ENCODE results near the gene ENPP1.

Gene ENPP1

DNA sequence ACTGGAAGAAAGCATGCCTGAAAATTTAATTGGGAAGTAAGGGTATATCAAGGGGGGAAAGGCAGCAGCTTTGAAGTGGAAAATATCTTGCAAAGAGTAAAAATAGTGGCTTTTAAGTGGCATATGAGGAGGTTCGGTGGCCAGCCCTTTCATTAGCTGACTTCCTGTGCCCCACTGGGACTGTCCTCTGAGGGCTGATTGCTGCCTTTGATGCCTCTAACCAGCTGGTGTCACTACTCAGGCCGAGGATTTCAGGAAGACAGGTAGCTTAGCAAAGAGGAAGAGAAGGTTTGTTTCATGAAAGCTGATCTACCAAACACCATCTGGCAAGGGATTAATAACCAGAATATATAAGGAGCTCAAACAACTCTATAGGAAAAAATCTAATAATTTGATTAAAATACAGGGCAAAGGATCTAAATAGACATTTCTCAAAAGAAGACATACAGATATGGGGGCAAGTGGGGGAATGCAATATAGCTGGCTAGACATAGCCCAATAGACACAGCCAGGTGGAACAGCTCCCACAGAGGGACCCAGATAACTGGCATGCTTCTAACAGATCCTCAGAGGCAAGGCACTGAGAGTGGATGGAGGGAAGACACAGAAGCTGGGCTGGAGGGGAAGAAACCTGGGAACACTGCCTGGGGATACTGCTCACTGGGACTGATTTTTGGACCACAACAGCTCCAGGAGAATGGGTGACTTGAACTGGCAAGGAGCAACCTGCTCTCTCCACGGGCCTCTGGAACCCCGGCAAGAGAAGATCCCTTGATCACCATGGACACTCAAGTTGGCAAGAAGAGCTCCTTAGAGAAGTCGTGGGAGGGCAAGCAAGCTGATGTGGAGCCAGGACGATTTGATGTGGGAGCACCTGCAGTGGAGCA is 110.2 kb downstream of the ENPP1 start:
- DNase-seq: no peak

DNA sequence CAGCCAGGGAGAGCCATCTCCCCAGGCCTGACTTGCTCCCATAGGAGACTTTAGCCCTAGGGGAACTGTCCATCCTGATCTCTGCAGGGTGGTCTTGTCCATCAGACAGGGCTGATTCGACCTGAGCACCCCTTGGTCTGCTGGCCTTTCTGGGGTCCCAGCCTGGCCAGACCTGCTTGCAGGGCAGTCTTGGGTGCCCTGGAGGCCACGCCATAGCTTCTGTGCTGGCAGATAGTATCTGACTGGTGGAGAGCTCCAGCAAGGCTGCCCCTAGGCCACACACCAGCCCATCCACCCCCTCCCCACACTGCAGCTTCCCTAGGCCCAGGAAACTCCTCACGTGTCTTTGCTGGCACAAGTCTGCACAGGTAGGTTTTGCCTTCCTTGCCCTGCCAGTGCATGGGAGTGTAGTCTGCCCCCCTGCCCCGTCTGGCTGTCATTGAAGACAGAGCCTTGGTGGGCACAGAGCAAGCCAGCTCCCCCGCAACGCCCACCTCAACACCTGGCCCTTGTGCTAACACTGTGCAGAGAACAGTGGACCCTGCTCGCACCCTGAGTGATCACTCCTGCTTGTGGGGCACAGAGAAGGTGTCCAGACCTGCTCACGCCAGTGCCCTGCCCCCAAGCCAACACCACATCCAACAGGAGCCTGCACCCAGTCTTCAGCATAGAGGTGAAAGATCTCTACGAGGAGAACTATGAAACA is 111.0 kb downstream of the ENPP1 start:
- no peak for DNase-seq

DNA sequence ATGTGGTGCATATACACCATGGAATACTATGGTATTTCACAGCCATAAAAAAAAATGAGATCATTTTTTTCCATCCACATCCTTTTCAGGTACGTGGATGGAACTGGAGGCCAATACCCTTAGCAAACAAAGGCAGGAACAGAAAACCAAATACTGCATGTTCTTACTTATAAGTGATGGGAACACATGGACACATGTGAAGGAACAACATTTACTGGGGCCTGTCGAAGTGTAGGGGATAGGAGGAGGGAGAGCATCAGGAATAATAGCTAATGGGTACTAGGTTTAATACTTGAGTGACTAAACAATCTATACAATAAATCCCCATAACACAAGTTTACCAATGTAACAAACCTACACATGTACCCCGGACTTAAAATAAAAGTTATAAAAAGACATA is 112.8 kb downstream of the ENPP1 start:
- DNase-seq: no peak

DNA sequence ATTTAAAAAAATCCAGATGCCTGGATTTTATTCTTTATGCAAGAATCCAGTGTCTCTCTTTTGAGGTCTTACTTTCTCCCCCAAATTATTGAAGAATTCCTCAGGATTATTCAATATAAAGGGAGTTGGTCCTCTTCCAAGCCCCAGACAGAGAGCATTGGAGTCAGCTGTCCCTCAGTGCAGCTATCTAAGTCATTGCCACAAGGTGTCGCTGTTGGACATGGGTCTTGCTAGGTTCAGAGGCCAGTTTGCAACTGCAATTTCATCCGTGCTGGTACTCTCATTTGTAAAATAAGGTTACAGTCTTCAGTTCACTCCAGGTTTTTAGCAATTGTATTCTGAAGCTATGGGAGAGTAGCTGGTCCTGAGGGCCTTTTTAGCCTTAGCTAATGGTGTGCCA is 115.5 kb downstream of the ENPP1 start:
- no peak for DNase-seq

DNA sequence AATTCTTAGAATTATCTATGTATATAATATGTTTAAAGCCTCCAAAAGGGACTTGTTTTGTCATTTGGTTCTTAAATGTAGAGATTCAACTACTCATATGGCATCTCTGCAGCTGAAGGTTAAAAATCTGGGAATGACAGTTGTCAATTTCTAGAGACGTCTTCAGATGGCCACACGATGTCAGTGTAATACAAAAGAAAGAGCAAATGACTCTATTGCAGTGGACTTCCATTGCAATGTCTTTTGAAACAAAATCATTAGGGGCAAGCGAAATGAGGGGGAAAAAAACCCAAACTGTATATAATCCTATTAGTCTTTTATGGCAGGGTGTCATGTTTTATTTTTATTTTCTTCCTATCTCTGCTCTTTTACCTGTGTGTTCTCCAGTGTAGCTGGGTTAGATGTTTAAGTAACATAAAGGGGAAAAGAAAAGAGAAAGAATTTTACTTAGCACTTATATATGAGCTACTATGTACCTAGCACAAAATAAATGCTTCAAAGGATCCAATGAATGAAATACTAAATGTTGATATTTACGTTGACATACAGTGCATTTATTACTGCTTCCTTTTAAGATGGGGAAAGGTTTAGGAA is 117.2 kb downstream of the ENPP1 start:
- DNase-seq: no peak

DNA sequence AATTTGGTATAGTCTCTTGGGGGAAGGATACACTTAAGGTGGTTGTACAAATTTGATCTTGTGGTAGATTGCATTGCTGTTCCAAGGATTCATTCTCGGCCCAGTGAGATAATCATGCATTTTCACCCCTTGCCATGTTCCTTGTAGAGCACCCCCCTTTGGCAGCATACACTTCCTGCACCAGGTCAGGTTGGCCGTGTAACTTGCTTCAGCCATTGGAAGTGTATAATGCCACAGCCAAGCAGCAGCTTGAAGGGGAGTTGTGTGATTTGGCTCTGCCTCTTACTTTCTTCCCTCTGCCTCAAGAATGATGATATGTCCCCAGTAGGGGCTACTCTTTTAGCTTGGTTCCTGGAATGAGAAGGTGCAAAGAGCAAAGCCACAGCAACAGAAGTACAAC is 121.4 kb downstream of the ENPP1 start:
- no peak for DNase-seq

DNA sequence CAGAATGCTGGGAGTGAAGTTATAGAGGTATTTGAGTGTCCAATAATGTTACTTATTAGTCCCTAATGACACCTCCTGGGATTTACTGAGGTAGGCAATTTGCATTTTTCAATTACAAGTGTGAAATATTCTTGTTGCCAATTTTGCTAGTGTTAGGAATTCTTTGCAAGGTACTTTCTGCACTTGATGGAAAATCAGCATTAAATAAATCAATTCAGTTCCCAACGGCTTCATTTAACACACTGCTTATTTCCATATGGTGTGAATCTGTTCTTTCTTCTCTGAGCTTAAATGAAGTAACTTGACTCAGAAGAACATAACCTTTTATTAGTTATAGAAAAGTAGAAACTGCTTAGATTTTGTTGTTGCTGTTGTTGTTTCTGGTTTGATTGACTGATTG is 122.2 kb downstream of the ENPP1 start:
- DNase-seq: no peak

DNA sequence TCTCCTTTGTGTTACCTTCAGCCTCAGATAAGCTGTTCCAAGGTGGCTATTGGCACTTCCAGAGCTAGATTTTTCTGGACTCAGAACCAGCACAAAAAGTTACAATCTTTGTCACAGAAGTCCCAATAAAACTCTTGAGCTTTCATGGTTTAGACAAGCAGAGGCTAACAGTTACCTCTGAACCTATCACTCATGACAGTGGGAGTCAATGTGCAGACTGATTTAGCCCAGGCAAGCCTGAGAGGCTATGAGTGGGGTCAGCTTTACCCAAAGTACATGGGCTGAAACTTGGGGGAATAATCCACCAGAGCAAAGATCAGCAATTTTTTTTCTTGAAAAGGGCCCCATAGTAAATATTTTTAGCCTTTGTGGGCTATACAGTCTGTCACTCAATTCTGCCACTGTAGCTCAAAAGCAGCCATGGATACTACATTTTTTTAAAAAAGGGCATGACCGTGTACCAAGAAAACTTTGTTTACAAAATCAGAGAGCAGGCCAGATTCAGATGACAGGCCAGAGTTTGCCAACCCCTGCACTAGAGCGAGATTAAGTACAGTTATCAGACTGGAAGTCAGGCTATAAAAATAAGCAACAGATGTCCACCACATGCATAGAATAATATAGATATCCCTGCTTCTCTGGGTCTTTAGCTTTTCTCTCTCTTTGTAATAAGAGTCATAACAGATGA is 123.4 kb downstream of the ENPP1 start:
- DNase-seq: no peak

DNA sequence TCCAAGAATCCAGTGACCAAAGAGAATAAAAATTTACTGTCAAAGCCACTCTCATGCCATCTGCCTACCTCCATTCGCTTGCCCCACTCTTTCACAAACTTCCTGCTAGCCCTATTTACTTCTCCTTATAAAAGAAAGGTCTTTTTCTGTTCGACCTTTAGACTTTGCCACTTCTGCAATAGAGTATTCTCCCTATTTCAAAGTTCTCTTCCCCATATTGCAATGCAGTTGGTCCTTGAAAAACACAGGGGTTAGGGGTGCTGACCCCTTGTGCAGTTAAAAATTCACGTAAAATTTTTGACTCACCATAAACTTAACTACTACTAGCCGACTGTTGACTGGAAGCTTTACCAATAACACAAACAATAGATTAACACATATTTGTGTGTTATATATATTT is 128.3 kb downstream of the ENPP1 start:
- DNase-seq: no peak

DNA sequence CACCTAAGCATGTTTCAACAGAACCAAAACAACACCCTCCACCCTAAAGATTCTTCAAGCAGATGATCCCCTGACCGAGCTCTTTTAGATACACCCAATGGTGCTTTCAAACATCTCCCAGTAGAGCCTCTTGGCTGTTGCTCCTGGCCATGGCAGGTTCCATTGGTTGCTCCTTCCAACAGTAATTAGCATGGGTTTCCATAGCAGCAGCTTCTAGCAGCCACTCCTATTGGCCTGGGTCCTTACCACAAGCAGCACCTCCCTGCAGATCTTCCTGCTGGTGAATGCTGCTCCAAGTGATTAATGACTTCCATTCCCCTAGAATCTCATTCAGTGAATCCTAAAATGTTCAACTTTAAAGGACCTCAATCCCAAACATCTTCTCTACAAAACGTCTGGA is 129.4 kb downstream of the ENPP1 start:
- no peak for DNase-seq

DNA sequence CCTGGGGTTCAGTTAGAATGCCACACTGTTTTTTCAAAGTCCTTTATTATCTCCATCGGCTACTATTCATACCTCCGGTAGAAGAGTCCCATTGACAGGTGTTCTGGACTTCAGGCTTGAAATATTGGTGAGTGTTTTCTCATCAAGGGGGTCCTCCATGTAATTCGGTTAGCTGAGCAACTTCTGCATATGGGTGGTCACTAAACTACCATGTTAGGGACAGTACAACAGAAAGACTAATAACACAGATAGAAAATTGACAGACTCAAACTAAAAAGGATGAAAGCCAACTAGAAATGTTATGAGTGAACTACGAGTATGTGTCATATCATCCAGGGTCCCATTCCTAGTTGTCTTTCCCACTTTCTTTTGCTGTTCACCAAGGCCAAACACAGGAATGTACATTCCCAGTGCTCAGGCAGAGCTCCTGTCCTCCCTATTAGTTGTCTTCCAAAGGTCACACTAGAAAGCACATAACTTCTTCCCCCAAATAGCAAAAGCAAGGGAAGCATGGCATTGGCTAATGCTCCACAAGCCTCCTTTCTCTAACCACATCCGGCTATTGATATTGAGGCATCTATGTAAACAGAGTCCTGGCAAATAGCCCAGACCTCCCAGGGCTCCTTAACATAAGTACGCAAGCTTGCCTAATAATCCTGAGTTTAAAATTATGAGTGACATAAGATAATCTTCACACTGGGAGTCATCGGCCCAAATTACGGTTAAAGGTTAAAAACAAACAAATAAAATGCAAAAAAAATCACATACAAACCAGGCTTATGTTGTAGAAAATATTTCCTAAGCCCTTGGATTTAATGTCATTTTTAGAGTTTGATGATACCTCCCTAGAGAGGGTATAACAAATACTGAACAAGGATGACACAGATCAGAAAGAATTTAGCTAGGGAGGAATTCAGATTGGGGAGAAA is 130.1 kb downstream of the ENPP1 start:
- DNase-seq: no peak
